Fibroblast of skin of left biceps (primary cell): ENCODE measurements around the gene ATXN7.

Experiments
- DNase-seq, 2 experiments: peaks; one replicate each; pipeline ENCODE4 v3.0.0-alpha.2; 2013; ENCODE audit warnings: low read depth in 2 of 2

ATXN7 gene

GRCh38 chr3:63984391-63984790 is 120.7 kb downstream of the ATXN7 start:
- no peak for DNase-seq

- DNase-seq, result no peak
These were observed 122.5 kb downstream of the ATXN7 start for GRCh38 chr3:63986146-63986545.

- DNase-seq, result no peak
These were observed 123.2 kb downstream of the ATXN7 start for GRCh38 chr3:63986831-63987230.

- DNase-seq, result no peak
These were observed 125.3 kb downstream of the ATXN7 start for GRCh38 chr3:63988943-63989342.

GRCh38 chr3:63990204-63990603 is 126.5 kb downstream of the ATXN7 start:
- DNase-seq, result no peak

GRCh38 chr3:63990733-63991132 is 127.1 kb downstream of the ATXN7 start:
- DNase-seq, result no peak

GRCh38 chr3:63991666-63992065 is 128.0 kb downstream of the ATXN7 start:
- DNase-seq, result no peak

- DNase-seq, result no peak
These were observed 129.0 kb downstream of the ATXN7 start for GRCh38 chr3:63992516-63993209.

- DNase-seq, result peak; percentile 45 to 49
These were observed 130.0 kb downstream of the ATXN7 start for GRCh38 chr3:63993653-63994079.

- DNase-seq, result no peak
These were observed 131.4 kb downstream of the ATXN7 start for GRCh38 chr3:63995086-63995485.

- DNase-seq, result no peak
These were observed 135.4 kb downstream of the ATXN7 start for GRCh38 chr3:63998852-63999754.

GRCh38 chr3:64000453-64001055 is 136.9 kb downstream of the ATXN7 start:
- DNase-seq, result no peak

GRCh38 chr3:64002233-64002632 is 138.6 kb downstream of the ATXN7 start:
- no peak for DNase-seq

- no peak for DNase-seq
These were observed 139.9 kb downstream of the ATXN7 start for GRCh38 chr3:64003589-64003988.

GRCh38 chr3:64008017-64008416 is 144.3 kb downstream of the ATXN7 start:
- DNase-seq, result no peak

- no peak for DNase-seq
These were observed 145.1 kb downstream of the ATXN7 start for GRCh38 chr3:64008487-64009351.

GRCh38 chr3:64009528-64009927 is 145.9 kb downstream of the ATXN7 start:
- no peak for DNase-seq

GRCh38 chr3:64010199-64010598 is 146.5 kb downstream of the ATXN7 start:
- no peak for DNase-seq

- no peak for DNase-seq
These were observed 148.0 kb downstream of the ATXN7 start for GRCh38 chr3:64011685-64012084.

- DNase-seq, result no peak
These were observed 153.4 kb downstream of the ATXN7 start for GRCh38 chr3:64016941-64017620.

- DNase-seq, result no peak
These were observed 155.6 kb downstream of the ATXN7 start for GRCh38 chr3:64019271-64019670.
